WTC11 (cell line): ENCODE results near the gene UBE2E1. TPM values are rescaled to one million over a fixed set of nuclear protein-coding genes. Genes with fewer than 3 reads are reported as not detected.

ENCODE experiments used
- ATAC-seq: fragments of 200-7000 bp; cut with Tn5 transposase; 2 replicates; pipeline ENCODE4 v1.10.0; 2021; ENCODE audit warnings: mild to moderate bottlenecking, moderate library complexity
- CTCF ChIA-PET: fragments of 300-600 bp; sonication (Branson Sonifier 250); formaldehyde crosslinking; loops from one replicate; lab custom pipeline; 2021; ENCODE audit warnings: antibody characterized with exemption; lab: Charles Lee
- POLR2A ChIA-PET: fragments of 350-600 bp; sonication (Branson Sonifier 250); formaldehyde crosslinking; loops from one replicate; lab custom pipeline; 2021; ENCODE audit warnings: antibody characterized with exemption; lab: Charles Lee
- DNase-seq: peaks from one replicate; pipeline ENCODE4 v3.0.0; 2021; ENCODE audit warnings: low spot score
- H3K27ac Mint-ChIP-seq: 2 replicates; pipeline ENCODE4 v1.8.0; 2021; ENCODE audit warnings: mixed read lengths
- H3K27me3 Mint-ChIP-seq: 2 replicates; pipeline ENCODE4 v1.8.0; 2021; ENCODE audit warnings: low read depth, mild to moderate bottlenecking, moderate library complexity, mixed read lengths
- H3K36me3 Mint-ChIP-seq: 2 replicates; pipeline ENCODE4 v1.8.0; 2021; ENCODE audit warnings: mixed read lengths
- H3K4me1 Mint-ChIP-seq: 2 replicates; pipeline ENCODE4 v1.8.0; 2022; ENCODE audit warnings: mixed read lengths
- H3K4me3 Mint-ChIP-seq: 2 replicates; pipeline ENCODE4 v1.8.0; 2021; ENCODE audit warnings: mild to moderate bottlenecking, moderate library complexity, mixed read lengths
- H3K9me3 Mint-ChIP-seq: 2 replicates; pipeline ENCODE4 v1.8.0; 2021; ENCODE audit warnings: mixed read lengths
- CBFB ChIP-seq: sonication (generic); formaldehyde crosslinking; IDR thresholded peaks from 2 replicates; pipeline ENCODE4 v1.8.1; 2022; ENCODE audit warnings: mild to moderate bottlenecking, low read depth, missing genetic modification reagents
- CDX4 ChIP-seq: fragments of 250-450 bp; sonication (Bioruptor Pico); IDR thresholded peaks from 2 replicates; pipeline ENCODE4 v1.9.0; 2021; ENCODE audit warnings: moderate library complexity, mild to moderate bottlenecking, inconsistent platforms, borderline replicate concordance
- CREM ChIP-seq: sonication (generic); formaldehyde crosslinking; IDR thresholded peaks from 2 replicates; pipeline ENCODE4 v1.8.1; 2022; ENCODE audit warnings: mild to moderate bottlenecking, missing genetic modification reagents, moderate library complexity
- CTCF ChIP-seq: fragments of 200-600 bp; IDR thresholded peaks from 2 replicates; pipeline ENCODE4 v1.8.0; 2022; ENCODE audit warnings: antibody characterized with exemption
- EMX1 ChIP-seq: fragments of 250-450 bp; sonication (Bioruptor Pico); IDR thresholded peaks from 2 replicates; pipeline ENCODE4 v1.8.0; 2021; ENCODE audit warnings: mild to moderate bottlenecking
- ERG ChIP-seq: fragments of 250-450 bp; sonication (Bioruptor Pico); IDR thresholded peaks from 2 replicates; pipeline ENCODE4 v1.8.0; 2021; ENCODE audit warnings: mild to moderate bottlenecking
- ESRRA ChIP-seq: sonication (generic); formaldehyde crosslinking; IDR thresholded peaks from 2 replicates; pipeline ENCODE4 v1.8.1; 2022; ENCODE audit warnings: mild to moderate bottlenecking, missing genetic modification reagents, borderline replicate concordance
- ETV6 ChIP-seq: sonication (generic); formaldehyde crosslinking; IDR thresholded peaks from 2 replicates; pipeline ENCODE4 v1.8.1; 2022; ENCODE audit warnings: mild to moderate bottlenecking, missing genetic modification reagents
- FOXK1 ChIP-seq: sonication (generic); formaldehyde crosslinking; IDR thresholded peaks from 2 replicates; pipeline ENCODE4 v1.8.0; 2022; ENCODE audit warnings: mild to moderate bottlenecking, moderate library complexity, missing genetic modification reagents
- FOXP1 ChIP-seq: sonication (generic); formaldehyde crosslinking; IDR thresholded peaks from 2 replicates; pipeline ENCODE4 v1.8.0; 2022; ENCODE audit warnings: missing genetic modification reagents, mild to moderate bottlenecking, moderate library complexity, borderline replicate concordance
- GABPB1 ChIP-seq: sonication (generic); formaldehyde crosslinking; IDR thresholded peaks from 2 replicates; pipeline ENCODE4 v1.8.1; 2023; ENCODE audit warnings: mild to moderate bottlenecking, missing genetic modification reagents
- KAT7 ChIP-seq: sonication (generic); formaldehyde crosslinking; IDR thresholded peaks from 2 replicates; pipeline ENCODE4 v1.8.1; 2023; ENCODE audit warnings: missing genetic modification reagents, mild to moderate bottlenecking, borderline replicate concordance
- MXD4 ChIP-seq: fragments of 250-450 bp; sonication (Bioruptor Pico); IDR thresholded peaks from 2 replicates; pipeline ENCODE4 v1.8.0; 2021; ENCODE audit warnings: mild to moderate bottlenecking, moderate library complexity, borderline replicate concordance
- RELA ChIP-seq: sonication (generic); formaldehyde crosslinking; IDR thresholded peaks from 2 replicates; pipeline ENCODE4 v1.8.1; 2022; ENCODE audit warnings: missing genetic modification reagents, mild to moderate bottlenecking, borderline replicate concordance
- SP1 ChIP-seq: sonication (generic); formaldehyde crosslinking; conservative IDR thresholded peaks from 2 replicates; pipeline ENCODE4 v1.8.1; 2022; ENCODE audit warnings: missing genetic modification reagents
- TCF7 ChIP-seq: sonication (generic); formaldehyde crosslinking; IDR thresholded peaks from 2 replicates; pipeline ENCODE4 v1.8.0; 2022; ENCODE audit warnings: mild to moderate bottlenecking, low read depth, missing genetic modification reagents, moderate library complexity
- TP53 ChIP-seq: sonication (generic); formaldehyde crosslinking; IDR thresholded peaks from 2 replicates; pipeline ENCODE4 v1.8.1; 2023; ENCODE audit warnings: mild to moderate bottlenecking, missing genetic modification reagents
- ZBTB21 ChIP-seq: sonication (generic); formaldehyde crosslinking; IDR thresholded peaks from 2 replicates; pipeline ENCODE4 v1.8.1; 2023; ENCODE audit warnings: mild to moderate bottlenecking, missing genetic modification reagents, borderline replicate concordance
- ZNF263 ChIP-seq: sonication (generic); formaldehyde crosslinking; IDR thresholded peaks from 2 replicates; pipeline ENCODE4 v1.8.1; 2022; ENCODE audit warnings: low read depth, mild to moderate bottlenecking, moderate library complexity, missing genetic modification reagents
- ZNF317 ChIP-seq: sonication (generic); formaldehyde crosslinking; IDR thresholded peaks from 2 replicates; pipeline ENCODE4 v1.8.1; 2023; ENCODE audit warnings: low read depth, mild to moderate bottlenecking, moderate library complexity, missing genetic modification reagents, borderline replicate concordance
- ZNF416 ChIP-seq: fragments of 250-450 bp; sonication (Bioruptor Pico); IDR thresholded peaks from 2 replicates; pipeline ENCODE4 v1.9.0; 2021; ENCODE audit warnings: mild to moderate bottlenecking, inconsistent platforms
- ZNF423 ChIP-seq: fragments of 250-450 bp; sonication (Bioruptor Pico); IDR thresholded peaks from 2 replicates; pipeline ENCODE4 v2.1.2; 2022; ENCODE audit warnings: mild to moderate bottlenecking, moderate library complexity
- ZNF671 ChIP-seq: fragments of 250-450 bp; sonication (Bioruptor Pico); IDR thresholded peaks from 2 replicates; pipeline ENCODE4 v1.8.0; 2021; ENCODE audit warnings: mild to moderate bottlenecking
- total RNA-seq: library from RNA; stranded (reverse); gene quantifications from 3 replicates; pipeline ENCODE4 v1.2.3, GENCODE V29; 2021
- TF ChIP-seq, protein P1 (sequence below): sonication (generic); formaldehyde crosslinking; IDR thresholded peaks from 2 replicates; pipeline ENCODE4 v1.8.1; 2022; ENCODE audit warnings: low read depth, missing genetic modification reagents, borderline replicate concordance
- TF ChIP-seq, protein P2 (sequence below): sonication (generic); formaldehyde crosslinking; IDR thresholded peaks from 2 replicates; pipeline ENCODE4 v1.8.1; 2023; ENCODE audit warnings: mild to moderate bottlenecking, missing genetic modification reagents, moderate library complexity

Gene UBE2E1
- total RNA-seq, 1 experiment from 2014 or later = 121 TPM

- TF ChIP-seq, protein P1, sequence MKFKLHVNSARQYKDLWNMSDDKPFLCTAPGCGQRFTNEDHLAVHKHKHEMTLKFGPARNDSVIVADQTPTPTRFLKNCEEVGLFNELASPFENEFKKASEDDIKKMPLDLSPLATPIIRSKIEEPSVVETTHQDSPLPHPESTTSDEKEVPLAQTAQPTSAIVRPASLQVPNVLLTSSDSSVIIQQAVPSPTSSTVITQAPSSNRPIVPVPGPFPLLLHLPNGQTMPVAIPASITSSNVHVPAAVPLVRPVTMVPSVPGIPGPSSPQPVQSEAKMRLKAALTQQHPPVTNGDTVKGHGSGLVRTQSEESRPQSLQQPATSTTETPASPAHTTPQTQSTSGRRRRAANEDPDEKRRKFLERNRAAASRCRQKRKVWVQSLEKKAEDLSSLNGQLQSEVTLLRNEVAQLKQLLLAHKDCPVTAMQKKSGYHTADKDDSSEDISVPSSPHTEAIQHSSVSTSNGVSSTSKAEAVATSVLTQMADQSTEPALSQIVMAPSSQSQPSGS (CRISPR knock-in tag) = no peak
- no peak for TF ChIP-seq ZNF317 (CRISPR knock-in tag)
- TF ChIP-seq CDX4 (CRISPR knock-in tag) = no peak
- no peak for TF ChIP-seq MXD4 (CRISPR knock-in tag)
- no peak for TF ChIP-seq ETV6 (CRISPR knock-in tag)
- no peak; the same call in 1 of the 2 replicates for TF ChIP-seq CREM (CRISPR knock-in tag)
- TF ChIP-seq FOXK1 (CRISPR knock-in tag) = no peak
- no peak for TF ChIP-seq RELA (CRISPR knock-in tag)
- TF ChIP-seq CTCF = no peak
- no peak for TF ChIP-seq ZNF671 (CRISPR knock-in tag)
- TF ChIP-seq TCF7 (CRISPR knock-in tag) = 0 out of 2 replicates have a peak, but pooled peaks have one; percentile 10
- TF ChIP-seq TP53 (CRISPR knock-in tag) = no peak
- no peak for TF ChIP-seq EMX1 (CRISPR knock-in tag)
- TF ChIP-seq KAT7 = 0 out of 2 replicates have a peak, but pooled peaks have one; percentile 31
- TF ChIP-seq ZNF423 (CRISPR knock-in tag) = no peak
- TF ChIP-seq SP1 (CRISPR knock-in tag) = no peak
Observed at GRCh38 chr3:23916152-23916885, 110.6 kb downstream of the UBE2E1 start (continued).

DNA sequence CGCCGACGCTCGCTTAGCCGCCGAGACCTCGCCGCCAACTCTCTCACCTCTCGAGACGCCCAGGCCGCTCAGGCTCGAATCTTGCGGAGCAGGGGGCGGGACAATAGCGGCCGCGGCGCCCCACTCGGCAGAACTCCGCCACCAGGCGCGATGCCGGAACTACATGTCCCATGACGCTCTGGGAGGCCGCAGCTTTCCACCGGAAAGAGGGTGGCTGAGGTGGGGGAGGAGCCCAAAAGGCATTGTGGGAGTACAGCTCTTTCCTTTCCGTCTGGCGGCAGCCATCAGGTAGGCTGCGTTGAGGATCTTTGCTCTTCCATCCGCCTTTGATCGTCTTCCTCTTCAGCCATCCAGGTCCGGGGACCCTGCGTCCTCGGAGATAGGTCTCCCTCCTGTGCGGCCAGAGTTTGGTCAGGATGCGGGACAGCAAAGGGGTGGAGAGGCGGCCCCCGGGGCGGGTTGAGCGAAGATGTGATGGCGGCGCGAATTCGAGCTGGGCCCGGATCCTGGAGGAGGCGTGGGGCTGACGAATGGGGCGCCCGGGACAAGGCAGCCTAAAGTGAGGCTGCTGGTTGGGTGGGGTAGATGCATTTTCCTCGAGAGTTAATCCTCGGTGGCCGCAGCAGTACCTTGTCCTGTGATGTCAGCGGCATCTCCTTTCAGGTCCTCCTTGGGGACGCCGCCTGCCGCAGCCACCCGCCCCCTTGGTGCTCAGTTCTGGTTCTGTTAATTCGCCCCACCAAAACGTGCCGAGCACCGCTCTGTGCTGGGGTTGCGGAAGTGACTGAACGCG, 111.3 kb downstream of the UBE2E1 start, which contains the start of the genes NKIRAS1 and RPL15:
Gene NKIRAS1, minus strand, starts transcription at position 105 of the 793 bp plus-strand sequence. CDS start 6,086 bp downstream, outside the sequence.
Gene RPL15, plus strand, starts transcription at position 247 of the 793 bp plus-strand sequence. CDS start 728 bp downstream, outside the sequence.
- Mint-ChIP-seq H3K36me3 (peaks cover 37% of the 10 kb centered on the region), H3K9me3 (no peaks in the 10 kb centered on the region), H3K27ac (peak within 1 kb of the TSS; percentile 98), H3K4me3 (peak within 1 kb of the TSS; percentile 99), H3K27me3 (peaks cover 6% of the 10 kb centered on the region; the same call in 1 of the 2 replicates), H3K4me1 (peaks cover 45% of the 10 kb centered on the region)
- ChIA-PET POLR2A (interaction anchor here (0.6 to 2.5 kb wide), 29 partner anchors 8 to 874 kb away, joined by 3 to 31 read pairs (median 4); partner anchors contain the start of genes NR1D2 and UBE2E2), CTCF (interaction anchor here (0.6 to 2.2 kb wide), 6 partner anchors 8 to 207 kb away, joined by 3 to 8 read pairs (median 3); no protein-coding TSS in a partner anchor)
- peak; percentile 97 for DNase-seq
- peak; percentile 93 for ATAC-seq
- TF ChIP-seq CDX4 (CRISPR knock-in tag) = no peak
- peak; percentile 2; the same call in 1 of the 2 replicates for TF ChIP-seq ZNF416 (CRISPR knock-in tag)
- TF ChIP-seq ESRRA (CRISPR knock-in tag) = no peak
- peak; percentile 88; the same call in 1 of the 2 replicates for TF ChIP-seq ZBTB21
- peak; percentile 92 for TF ChIP-seq FOXP1
- TF ChIP-seq CBFB (CRISPR knock-in tag) = peak; percentile 93; the same call in 1 of the 2 replicates
- TF ChIP-seq, protein P2, sequence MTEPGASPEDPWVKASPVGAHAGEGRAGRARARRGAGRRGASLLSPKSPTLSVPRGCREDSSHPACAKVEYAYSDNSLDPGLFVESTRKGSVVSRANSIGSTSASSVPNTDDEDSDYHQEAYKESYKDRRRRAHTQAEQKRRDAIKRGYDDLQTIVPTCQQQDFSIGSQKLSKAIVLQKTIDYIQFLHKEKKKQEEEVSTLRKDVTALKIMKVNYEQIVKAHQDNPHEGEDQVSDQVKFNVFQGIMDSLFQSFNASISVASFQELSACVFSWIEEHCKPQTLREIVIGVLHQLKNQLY (CRISPR knock-in tag) = no peak
- no peak for TF ChIP-seq ZNF263 (CRISPR knock-in tag)
- 0 out of 2 replicates have a peak, but pooled peaks have one; percentile 64 for TF ChIP-seq ERG (CRISPR knock-in tag)
- no peak for TF ChIP-seq ZNF317 (CRISPR knock-in tag)
- TF ChIP-seq GABPB1 (CRISPR knock-in tag) = peak; percentile 88
- TF ChIP-seq, protein P1 (CRISPR knock-in tag) = peak; percentile 57; the same call in 1 of the 2 replicates
